Measurements from ENCODE around the gene BAK1. TPM values are rescaled to one million over a fixed set of nuclear protein-coding genes. Genes with fewer than 3 reads are reported as not detected.

Gene BAK1
- total and polyA plus RNA-seq, 2 of the 4 experiments (the other 2 are of a cell fraction), result 12.0 to 19.0 TPM

DNA sequence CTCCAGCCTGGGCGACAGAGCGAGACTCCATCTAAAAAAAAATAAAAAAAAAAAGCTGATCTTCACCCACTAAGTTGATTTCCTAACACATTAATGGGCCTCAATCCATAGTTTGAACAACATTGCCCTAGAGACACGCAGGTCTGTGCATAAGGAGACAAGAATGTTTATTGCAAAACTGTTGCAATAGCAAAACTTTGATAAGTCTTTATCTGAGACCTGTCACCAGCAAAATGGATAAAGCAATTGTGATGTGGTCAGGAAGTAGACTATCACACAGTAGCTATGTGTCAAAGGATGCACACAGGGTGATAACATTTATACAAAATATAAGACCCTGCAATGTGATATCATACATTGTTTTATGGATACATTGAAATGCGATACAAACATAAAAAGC, 36.8 kb upstream of the BAK1 start:
- no peak overlapping the region for H3K56ac ChIP-seq (ENCODE audit: extremely low read depth, insufficient read depth, low read length)
- no peak overlapping the region for H4K5ac ChIP-seq (ENCODE audit: low read depth, low read length)
- H3K4me1 ChIP-seq (ENCODE audit: control insufficient read depth, insufficient read depth, low read length), result 0 out of 2 replicates have a peak, but pooled peaks cover 10% of the 10 kb centered on the region
- H3K4ac ChIP-seq (ENCODE audit: low read depth, low read length), result no peak overlapping the region
- no peak overlapping the region for H2BK15ac ChIP-seq (ENCODE audit: low read depth, low read length)
- H4K20me1 ChIP-seq (ENCODE audit: insufficient read depth, low read length), result no peaks in the 10 kb centered on the region
- no peak overlapping the region for H3K18ac ChIP-seq (ENCODE audit: low read depth, low read length)
- TF ChIP-seq CHD1 (IDR thresholded peaks at IDR 0.05; ENCODE audit: low read depth, low read length) (no peak), CEBPB (IDR thresholded peaks at IDR 0.05; ENCODE audit: low read depth, low read length) (peak; percentile 75), MAFK (IDR thresholded peaks at IDR 0.05; ENCODE audit: low read depth, low read length) (no peak), MAZ (IDR thresholded peaks at IDR 0.05; ENCODE audit: borderline replicate concordance, low read depth, low read length) (no peak), NFE2L2 (IDR thresholded peaks at IDR 0.05; ENCODE audit: low read depth, low read length) (no peak)
- H3K23ac ChIP-seq (ENCODE audit: low read depth, low read length), result no peak overlapping the region
- in situ Hi-C loops (cut with MboI; ENCODE audit: low sequenced_read_pairs) (no loop called here), dilution Hi-C loops (cut with HindIII; ENCODE audit: low sequenced_read_pairs, unreplicated experiment) (no loop called here), intact Hi-C loops (cut with micrococcal nuclease) (no loop called here)
- no peaks in the 10 kb centered on the region; the same call in 1 of the 2 replicates for H3K27me3 ChIP-seq (ENCODE audit: control insufficient read depth, insufficient read depth, low read length)
- no peak overlapping the region for H2BK5ac ChIP-seq (ENCODE audit: low read depth, low read length, poor library complexity, severe bottlenecking)
- no peak overlapping the region for H4K8ac ChIP-seq (ENCODE audit: low read depth in 2 of 2, low read length in 2 of 2)
- H4K91ac ChIP-seq (ENCODE audit: insufficient read depth, low read depth, low read length), result no peak overlapping the region
- no peak overlapping the region for H2BK120ac ChIP-seq (ENCODE audit: low read depth, low read length)
- 0 out of 2 replicates have a peak, but pooled peaks cover 5% of the 10 kb centered on the region for H3K9me1 ChIP-seq (ENCODE audit: insufficient read depth, low read length)
- H2AK9ac ChIP-seq (replicated peaks; ENCODE audit: low read depth, low read length, poor library complexity), result no peak overlapping the region
- H3K9ac ChIP-seq (ENCODE audit: low read depth, low read length), result no peak overlapping the region
- no peak overlapping the region for H2AFZ ChIP-seq (replicated peaks; ENCODE audit: low read length, poor library complexity)
- BruUV-seq (replicated peaks), result no TSS peak
- no peak overlapping the region for H3K14ac ChIP-seq (replicated peaks; ENCODE audit: low read depth, low read length)
- ATAC-seq (ENCODE audit: low read depth) (no peak), DNase-seq (no peak)
- ChIA-PET POLR2A (ENCODE audit: unreplicated experiment) (no interaction called here), CTCF (no interaction called here)
- H3K36me3 ChIP-seq (ENCODE audit: control insufficient read depth, insufficient read depth, low read length), result no peaks in the 10 kb centered on the region
- no CpG with 5 or more reads among the region's 4 CpGs for WGBS, 2 experiments (ENCODE audit: extremely low coverage in 2 of 2, insufficient read length in 1 of 2)
- no peak overlapping the region for H3K27ac ChIP-seq (ENCODE audit: insufficient read depth, low read length)
- H2AK5ac ChIP-seq (ENCODE audit: low read depth, low read length), result no peak overlapping the region
- no peaks in the 10 kb centered on the region for H3K9me3 ChIP-seq (ENCODE audit: control insufficient read depth, insufficient read depth, low read length)
- H3K4me2 ChIP-seq (ENCODE audit: low read depth, low read length), result no peak overlapping the region
- no peak overlapping the region for H3K4me3 ChIP-seq (ENCODE audit: insufficient read depth, low read depth, low read length)
- H2BK20ac ChIP-seq (ENCODE audit: low read depth, low read length), result no peak overlapping the region
- no peaks in the 10 kb centered on the region for H3K79me1 ChIP-seq (ENCODE audit: low read depth in 1 of 2, low read length in 2 of 2)
